Measurements from ENCODE around the gene MXRA7. TPM values are rescaled to one million over a fixed set of nuclear protein-coding genes. Genes with fewer than 3 reads are reported as not detected.

The MXRA7 gene
- total RNA-seq, result 235 and 238 TPM in 2 replicates

GRCh38 chr17:76710863-76711611, at the start of gene MXRA7:
TSS of gene MXRA7 (minus strand) at chr17:76710965. CDS start at chr17:76710946, 19 bp downstream.

GRCh38 chr17:76737676-76738467, 27.1 kb upstream of the MXRA7 start, which contains the start of gene MFSD11:
TSS of gene MFSD11 (plus strand) at chr17:76738119. CDS start at chr17:76738353, 234 bp downstream.

GRCh38 chr17:76737082-76737675, 26.4 kb upstream of the MXRA7 start, which contains the start of gene SRSF2:
TSS of gene SRSF2 (minus strand) at chr17:76737331. CDS start at chr17:76737160, 171 bp downstream.

GRCh38 chr17:76726776-76727718, 16.3 kb upstream of the MXRA7 start, which contains the start of gene METTL23:
TSS of gene METTL23 (plus strand) at chr17:76726839. CDS start at chr17:76729711, 2,872 bp downstream.

GRCh38 chr17:76726231-76726775, 15.5 kb upstream of the MXRA7 start, which contains the start of gene JMJD6:
TSS of gene JMJD6 (minus strand) at chr17:76726606. CDS start at chr17:76726475, 131 bp downstream.

GRCh38 chr17:76643553-76644148, 67.1 kb downstream of the MXRA7 start, which contains the start of gene ST6GALNAC1:
TSS of gene ST6GALNAC1 (minus strand) at chr17:76643757. CDS start at chr17:76643638, 119 bp downstream.

Other genes starting within 250 kb of the MXRA7 start
- not detected in 2 replicates for gene AANAT, start 243.4 kb downstream of the MXRA7 start, total RNA-seq
- gene RHBDF2, start 209.5 kb downstream of the MXRA7 start, total RNA-seq, result 46.8 and 54.8 TPM in 2 replicates
- gene CYGB, start 173.3 kb downstream of the MXRA7 start, total RNA-seq, result 24.6 and 27.5 TPM in 2 replicates
- gene PRCD, start 170.9 kb downstream of the MXRA7 start, total RNA-seq, result 0.59 and 0.67 TPM in 2 replicates
- gene ST6GALNAC2, start 125.1 kb downstream of the MXRA7 start, total RNA-seq, result 1.7 and 2.2 TPM in 2 replicates
- gene ST6GALNAC1, start 67.2 kb downstream of the MXRA7 start, total RNA-seq, result not detected in 2 replicates
- 29.2 and 34.5 TPM in 2 replicates for gene JMJD6, start 15.6 kb upstream of the MXRA7 start, total RNA-seq
- 22.5 and 28.0 TPM in 2 replicates for gene METTL23, start 15.9 kb upstream of the MXRA7 start, total RNA-seq
- 350 and 378 TPM in 2 replicates for gene SRSF2, start 26.4 kb upstream of the MXRA7 start, total RNA-seq
- gene MFSD11, start 27.2 kb upstream of the MXRA7 start, total RNA-seq, result 26.6 and 30.8 TPM in 2 replicates
- gene MGAT5B, start 157.4 kb upstream of the MXRA7 start, total RNA-seq, result 1.1 and 2.1 TPM in 2 replicates

All from mammary microvascular endothelial cell (primary cell).